Caco-2 (cell line): ENCODE results near the gene CYP1A2. TPM values are rescaled to one million over a fixed set of nuclear protein-coding genes. Genes with fewer than 3 reads are reported as not detected.
A peak's percentile ranks its signal among the peaks of the same experiment; 100 is the strongest.

ENCODE experiments used
- BruUV-seq: library from RNA; stranded (reverse); fragments of 400-500 nt; replicated peaks from 2 replicates; lab custom pipeline; 2021; lab: Mats Ljungman, UMichigan
- CTCF ChIA-PET: fragments of 300-600 bp; sonication (Branson Sonifier 250); formaldehyde crosslinking; loops from one replicate; lab custom pipeline; 2022; ENCODE audit warnings: antibody characterized with exemption; lab: Charles Lee
- POLR2A ChIA-PET: fragments of 300-600 bp; sonication (Branson Sonifier 250); formaldehyde crosslinking; loops from one replicate; lab custom pipeline; 2022; ENCODE audit warnings: antibody characterized with exemption; lab: Charles Lee
- DNase-seq, 2 experiments: peaks; one replicate each; pipeline versions ENCODE4 v3.0.0 to v3.0.0-alpha.2; 2020 to 2022
- H3K27me3 ChIP-seq: replicated peaks from 2 replicates; pipeline ENCODE4 v1.6.0; 2011; ENCODE audit warnings: low read length; ENCODE audit not compliant: control insufficient read depth, insufficient read depth
- H3K36me3 ChIP-seq: 2 replicates; pipeline ENCODE4 v1.5.1; 2011; ENCODE audit warnings: low read length; ENCODE audit not compliant: control insufficient read depth, insufficient read depth
- H3K4me1 ChIP-seq: fragments of 250-450 bp; sonication (Bioruptor Pico); 2 replicates; pipeline ENCODE4 v1.5.1; 2020; ENCODE audit warnings: mild to moderate bottlenecking
- H3K4me3 ChIP-seq: 2 replicates; pipeline ENCODE4 v1.5.1; 2011; ENCODE audit warnings: low read depth, mild to moderate bottlenecking, control low read depth, low read length
- H3K9me3 ChIP-seq: fragments of 250-450 bp; sonication (Bioruptor Pico); 2 replicates; pipeline ENCODE4 v1.5.1; 2020; ENCODE audit warnings: mild to moderate bottlenecking, moderate library complexity
- H3K27ac Mint-ChIP-seq: one replicate; pipeline ENCODE4 v1.8.0; 2022; ENCODE audit warnings: mixed read lengths; ENCODE audit not compliant: unreplicated experiment
- H3K27me3 Mint-ChIP-seq: one replicate; pipeline ENCODE4 v1.8.0; 2022; ENCODE audit warnings: mixed read lengths; ENCODE audit not compliant: insufficient read depth, unreplicated experiment
- H3K36me3 Mint-ChIP-seq: one replicate; pipeline ENCODE4 v1.8.0; 2022; ENCODE audit warnings: mild to moderate bottlenecking, mixed read lengths; ENCODE audit not compliant: insufficient read depth, unreplicated experiment
- H3K4me1 Mint-ChIP-seq: one replicate; pipeline ENCODE4 v1.8.0; 2022; ENCODE audit warnings: low read depth, mixed read lengths; ENCODE audit not compliant: unreplicated experiment
- H3K4me3 Mint-ChIP-seq: one replicate; pipeline ENCODE4 v1.8.0; 2022; ENCODE audit warnings: mild to moderate bottlenecking, moderate library complexity, mixed read lengths; ENCODE audit not compliant: unreplicated experiment
- H3K9me3 Mint-ChIP-seq: one replicate; pipeline ENCODE4 v1.8.0; 2022; ENCODE audit warnings: mixed read lengths; ENCODE audit not compliant: unreplicated experiment
- intact Hi-C: fragments of 100-400 bp; cut with micrococcal nuclease; formaldehyde crosslinking; loops from one replicate; pipeline ENCODE4 v1.10.0; 2022; ENCODE audit not compliant: unreplicated experiment
- total RNA-seq: library from RNA; stranded (reverse); gene quantifications from 2 replicates; pipeline ENCODE4 v1.2.3, GENCODE V29; 2022
- TF ChIP-seq, protein P1 (sequence below), 2 experiments: fragments of 200-600 bp in 1 of 2; IDR thresholded peaks; 1 replicate in 1 of 2; 2 replicates in 1 of 2; pipeline versions ENCODE4 v1.5.1 to v1.8.0; 2011 to 2022; ENCODE audit warnings: antibody characterized with exemption in 1 of 2, control low read depth in 1 of 2, inconsistent platforms in 1 of 2, low read depth in 1 of 2, low read length in 1 of 2, mild to moderate bottlenecking in 1 of 2, moderate library complexity in 1 of 2; ENCODE audit not compliant: insufficient read depth in 1 of 2, severe bottlenecking in 1 of 2, unreplicated experiment in 1 of 2

CYP1A2 gene
- total RNA-seq, 1 experiment from 2014 or later, result not detected

DNA sequence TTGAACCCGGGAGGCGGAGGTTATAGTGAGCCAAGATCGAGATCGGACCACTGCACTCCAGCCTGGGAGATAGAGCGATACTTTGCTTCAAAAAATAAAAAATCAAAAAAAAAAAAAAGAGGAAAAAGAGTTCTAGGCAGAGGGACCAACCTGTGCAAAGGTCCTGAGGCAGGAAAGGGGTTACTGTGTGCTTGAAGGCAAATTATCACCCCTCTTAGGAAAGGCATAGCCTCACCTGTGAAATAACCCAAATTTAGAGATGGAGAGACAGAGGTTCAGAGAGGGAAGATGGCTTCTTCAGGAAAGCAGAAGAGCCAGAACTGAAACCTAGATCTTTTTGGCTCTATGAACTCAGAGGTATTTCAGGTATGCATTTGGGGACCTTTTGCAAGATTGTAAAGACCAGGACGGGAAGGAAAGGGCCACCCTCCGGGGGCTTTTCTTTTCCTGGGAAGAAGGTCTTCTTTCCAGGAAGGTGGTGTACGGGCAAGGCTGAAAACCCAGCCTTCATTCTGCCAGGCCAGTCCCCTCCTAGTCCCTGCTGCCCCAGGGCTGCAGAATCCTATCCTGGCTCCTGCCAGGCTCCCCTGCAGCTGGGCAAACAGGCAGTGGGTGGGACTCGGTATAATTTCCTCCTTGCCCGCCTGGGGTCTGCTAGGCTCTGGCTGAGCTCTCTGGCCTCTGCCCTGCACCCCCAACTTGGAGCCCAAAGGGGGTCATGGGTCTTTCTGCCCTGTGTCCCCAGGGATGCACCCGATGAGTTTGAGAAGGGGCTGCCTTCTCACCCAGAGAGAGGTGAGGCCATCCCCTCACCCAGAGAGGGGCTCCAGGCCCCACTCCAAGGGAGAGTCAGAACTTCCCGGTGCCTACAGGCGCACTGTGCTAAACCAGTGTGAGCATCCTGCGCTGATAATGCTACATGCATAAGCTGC, 18.8 kb downstream of the CYP1A2 start:
- intact Hi-C loops, result loop anchor here (2.0 kb wide), 3 partner anchors 41 to 393 kb away; no protein-coding TSS in a partner anchor
- ChIA-PET POLR2A (interaction anchor here (1.2 to 1.6 kb wide), 3 partner anchors 36 to 125 kb away, joined by 3 to 5 read pairs (median 4); partner anchors contain the start of gene CYP1A1), CTCF (interaction anchor here (0.7 to 8.2 kb wide), 8 partner anchors 10 to 183 kb away, joined by 3 to 211 read pairs (median 6); partner anchors contain the start of gene CYP1A1)
- no peak overlapping the region for H3K4me3 ChIP-seq
- H3K4me1 ChIP-seq, result peaks cover 15% of the 10 kb centered on the region
- BruUV-seq, result no TSS peak
- H3K27me3 ChIP-seq, result no peaks in the 10 kb centered on the region
- H3K9me3 ChIP-seq, result no peaks in the 10 kb centered on the region
- Mint-ChIP-seq H3K9me3 (no peaks in the 10 kb centered on the region), H3K27me3 (no peaks in the 10 kb centered on the region), H3K4me3 (no peak overlapping the region), H3K27ac (no peak overlapping the region), H3K36me3 (no peaks in the 10 kb centered on the region), H3K4me1 (peaks cover 7% of the 10 kb centered on the region)
- no peaks in the 10 kb centered on the region for H3K36me3 ChIP-seq
- no peak for DNase-seq
- TF ChIP-seq, protein P1, sequence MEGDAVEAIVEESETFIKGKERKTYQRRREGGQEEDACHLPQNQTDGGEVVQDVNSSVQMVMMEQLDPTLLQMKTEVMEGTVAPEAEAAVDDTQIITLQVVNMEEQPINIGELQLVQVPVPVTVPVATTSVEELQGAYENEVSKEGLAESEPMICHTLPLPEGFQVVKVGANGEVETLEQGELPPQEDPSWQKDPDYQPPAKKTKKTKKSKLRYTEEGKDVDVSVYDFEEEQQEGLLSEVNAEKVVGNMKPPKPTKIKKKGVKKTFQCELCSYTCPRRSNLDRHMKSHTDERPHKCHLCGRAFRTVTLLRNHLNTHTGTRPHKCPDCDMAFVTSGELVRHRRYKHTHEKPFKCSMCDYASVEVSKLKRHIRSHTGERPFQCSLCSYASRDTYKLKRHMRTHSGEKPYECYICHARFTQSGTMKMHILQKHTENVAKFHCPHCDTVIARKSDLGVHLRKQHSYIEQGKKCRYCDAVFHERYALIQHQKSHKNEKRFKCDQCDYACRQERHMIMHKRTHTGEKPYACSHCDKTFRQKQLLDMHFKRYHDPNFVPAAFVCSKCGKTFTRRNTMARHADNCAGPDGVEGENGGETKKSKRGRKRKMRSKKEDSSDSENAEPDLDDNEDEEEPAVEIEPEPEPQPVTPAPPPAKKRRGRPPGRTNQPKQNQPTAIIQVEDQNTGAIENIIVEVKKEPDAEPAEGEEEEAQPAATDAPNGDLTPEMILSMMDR (IDR thresholded peaks at IDR 0.05; ENCODE audit: insufficient read depth in 1 of 2, low read depth in 1 of 2, low read length in 1 of 2, severe bottlenecking in 1 of 2, unreplicated experiment in 1 of 2), result no peak

GRCh38 chr15:74768099-74768770, 19.6 kb downstream of the CYP1A2 start:
- DNase-seq, result no peak
- TF ChIP-seq, protein P1 (IDR thresholded peaks at IDR 0.05; ENCODE audit: insufficient read depth in 1 of 2, low read depth in 1 of 2, low read length in 1 of 2, severe bottlenecking in 1 of 2, unreplicated experiment in 1 of 2), result no peak
- peaks cover 7% of the 10 kb centered on the region for H3K4me1 ChIP-seq
- no peaks in the 10 kb centered on the region for H3K36me3 ChIP-seq
- intact Hi-C loops, result loop anchor here (2.0 kb wide), 3 partner anchors 41 to 393 kb away; no protein-coding TSS in a partner anchor
- no peaks in the 10 kb centered on the region for H3K27me3 Mint-ChIP-seq
- H3K4me3 ChIP-seq, result no peak overlapping the region
- H3K27me3 ChIP-seq, result no peaks in the 10 kb centered on the region
- CTCF ChIA-PET, result interaction anchor here (0.6 to 8.2 kb wide), 21 partner anchors 9 to 186 kb away, joined by 3 to 211 read pairs (median 4); partner anchors contain the start of genes CSK, CYP1A1 and ULK3
- H3K27ac Mint-ChIP-seq, result peak overlapping the region; percentile 58
- peak overlapping the region; percentile 52 for H3K4me3 Mint-ChIP-seq
- peaks cover 7% of the 10 kb centered on the region for H3K4me1 Mint-ChIP-seq
- no peaks in the 10 kb centered on the region for H3K9me3 Mint-ChIP-seq
- no TSS peak for BruUV-seq
- POLR2A ChIA-PET, result interaction anchor here (0.6 to 1.6 kb wide), 4 partner anchors 37 to 129 kb away, joined by 3 to 7 read pairs (median 4); partner anchors contain the start of gene CYP1A1
- no peaks in the 10 kb centered on the region for H3K36me3 Mint-ChIP-seq
- no peaks in the 10 kb centered on the region for H3K9me3 ChIP-seq
